ENCODE data around the gene DCAF11.

The DCAF11 gene

DNA sequence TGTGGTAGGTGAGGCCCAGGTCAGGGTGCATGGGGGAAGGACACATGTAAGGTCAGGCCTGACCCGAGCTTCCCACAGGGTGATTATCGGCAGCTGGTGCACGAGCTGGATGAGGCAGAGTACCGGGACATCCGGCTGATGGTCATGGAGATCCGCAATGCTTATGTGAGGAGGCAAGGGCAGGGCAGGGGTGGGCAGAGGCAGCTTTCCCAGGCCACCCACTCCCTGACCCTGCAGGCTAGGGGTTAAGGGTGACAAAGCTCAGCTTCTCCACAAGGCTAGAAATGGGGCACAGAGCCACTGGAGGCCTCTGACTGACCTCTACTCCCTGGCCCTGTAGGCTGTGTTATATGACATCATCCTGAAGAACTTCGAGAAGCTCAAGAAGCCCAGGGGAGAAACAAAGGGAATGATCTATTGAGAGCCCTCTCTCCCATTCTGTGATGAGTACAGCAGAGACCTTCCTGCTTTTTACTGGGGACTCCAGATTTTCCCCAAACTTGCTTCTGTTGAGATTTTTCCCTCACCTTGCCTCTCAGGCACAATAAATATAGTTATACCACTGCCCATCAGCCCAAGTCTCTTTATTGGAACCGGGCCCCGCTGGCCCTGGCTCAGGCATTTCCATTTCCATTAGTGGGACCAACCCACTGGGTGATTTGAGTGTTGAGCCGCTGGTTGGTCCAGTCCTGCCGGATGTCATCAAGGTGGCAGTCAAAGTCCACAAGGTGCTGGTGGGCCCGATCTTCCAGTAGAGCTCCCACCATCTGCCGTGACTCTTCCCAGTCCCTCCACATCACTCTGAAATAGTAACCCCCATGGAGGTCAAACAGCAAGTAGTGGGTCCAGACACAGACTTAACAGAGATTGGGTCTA, 24.1 kb downstream of the DCAF11 start:
- FAIRE-seq: no peak
- DNase-seq (ENCODE audit: low spot score): no peak

DNA sequence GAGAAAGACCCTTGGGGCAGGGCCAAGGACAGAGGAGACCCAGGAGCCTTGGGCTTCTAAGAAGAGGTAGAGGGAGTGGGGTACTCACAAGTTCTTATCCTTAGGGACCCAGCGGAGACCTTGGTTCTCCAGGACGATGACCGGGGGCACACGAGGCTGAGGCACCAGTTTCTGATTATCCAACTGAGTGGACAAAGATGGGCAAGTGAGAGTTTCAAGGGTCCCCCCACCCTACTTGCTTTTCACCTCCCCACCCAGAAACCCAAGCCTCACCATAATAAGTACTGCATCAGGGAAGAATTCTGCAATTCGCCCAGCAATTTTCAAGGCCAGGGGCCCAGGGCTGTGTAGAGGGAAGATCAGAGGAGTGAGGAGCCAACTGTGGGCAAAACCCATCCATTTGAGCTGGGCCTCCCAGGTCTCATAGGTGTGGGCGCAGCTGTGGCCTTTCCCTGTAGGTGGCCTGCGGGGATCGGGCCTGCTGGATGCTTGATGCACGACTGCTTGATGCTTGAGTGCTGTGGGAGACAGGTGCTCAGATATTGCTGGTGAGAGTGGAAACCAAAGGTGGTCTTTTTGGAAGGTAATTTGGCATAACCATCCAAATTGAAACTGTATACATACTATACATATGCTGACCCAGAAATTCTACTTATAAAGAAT, 24.8 kb downstream of the DCAF11 start:
- peak; percentile 29 for DNase-seq (ENCODE audit: low spot score)

DNA sequence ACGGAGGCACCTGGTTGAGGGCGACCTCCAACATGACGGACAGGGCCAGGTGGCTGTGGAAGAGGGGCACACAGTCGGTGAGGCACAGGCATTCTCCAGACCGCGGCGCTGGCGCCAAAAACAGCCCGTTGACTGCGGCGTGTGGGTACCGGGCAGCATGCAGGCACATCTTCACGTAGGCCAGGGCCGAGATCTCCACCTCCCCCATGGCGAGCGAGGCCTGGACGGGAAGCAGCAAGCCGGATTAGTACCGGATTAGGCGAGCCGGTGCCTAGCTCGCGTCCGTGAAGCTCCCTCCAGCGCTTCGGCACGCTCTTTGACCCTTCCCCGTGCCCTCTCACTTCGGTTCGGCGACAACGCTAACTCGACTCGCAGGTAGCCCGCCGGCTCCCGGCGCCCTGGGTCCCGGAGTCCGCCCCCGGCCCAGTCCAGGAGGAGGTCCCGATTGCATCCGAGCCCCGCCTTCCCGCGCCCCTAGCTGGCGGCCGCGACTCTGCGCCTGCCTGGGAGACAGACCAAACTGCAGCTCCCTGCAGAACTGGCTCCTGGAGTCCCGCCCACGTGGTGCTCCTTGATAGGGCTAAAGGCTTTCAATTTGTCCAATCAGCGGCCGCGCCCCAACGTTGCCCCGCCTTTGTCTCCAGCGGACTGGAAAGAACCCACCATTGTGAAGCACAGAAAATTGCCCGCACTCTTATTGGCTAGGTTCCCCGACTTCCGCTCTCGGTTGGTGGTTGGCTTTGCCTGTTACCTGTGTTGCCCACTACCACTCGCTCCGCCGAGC, 26.7 kb downstream of the DCAF11 start, which contains the start of gene EMC9:
Gene EMC9 (minus strand): TSS at position 495 of the 784 bp plus-strand sequence. CDS start 287 bp downstream, at position 208.
- peak; percentile 97 for DNase-seq (ENCODE audit: low spot score)
- FAIRE-seq: no peak

More for the DNA sequence above, 24.8 kb downstream of the DCAF11 start:
- FAIRE-seq: no peak

DNA sequence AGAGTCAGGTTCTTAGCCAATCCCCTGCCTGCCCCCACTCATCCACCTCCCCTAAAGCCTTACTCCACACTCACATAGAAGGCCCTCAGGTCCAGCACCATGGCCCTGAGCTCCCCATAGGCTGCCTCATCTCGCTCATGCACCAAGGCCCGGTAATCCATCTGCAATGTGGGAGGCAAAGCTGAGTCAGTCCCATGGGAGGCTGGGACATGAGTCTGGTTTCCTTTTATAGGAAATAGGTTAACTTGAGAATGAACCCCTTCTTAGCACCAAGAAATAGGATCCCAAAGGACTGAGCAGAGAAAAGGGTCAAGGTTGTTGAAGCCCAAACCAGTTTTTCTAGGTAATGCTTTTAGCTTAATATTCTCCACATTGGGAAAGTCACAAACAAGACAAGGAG, 28.9 kb downstream of the DCAF11 start:
- FAIRE-seq (no peak), DNase-seq (ENCODE audit: low spot score) (no peak)

DNA sequence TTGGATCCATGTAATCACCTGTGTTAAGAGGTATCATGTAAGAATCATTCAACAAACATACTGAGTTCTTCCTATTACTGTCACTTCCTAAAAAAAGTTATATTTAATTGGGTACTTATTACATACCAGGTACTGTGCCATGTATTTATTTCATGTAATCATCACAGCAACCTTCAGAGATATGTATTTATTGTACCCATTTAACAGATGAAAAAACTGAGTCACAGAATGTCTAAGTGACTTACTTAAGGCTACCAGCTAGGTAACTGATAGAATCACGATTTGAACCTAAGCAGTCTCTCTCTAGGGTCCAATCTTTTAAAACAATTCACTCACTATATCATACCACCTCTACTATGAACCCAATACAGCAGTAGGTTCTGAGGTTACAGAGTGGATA, 29.9 kb downstream of the DCAF11 start:
- DNase-seq (ENCODE audit: low spot score) (no peak), FAIRE-seq (no peak)

DNA sequence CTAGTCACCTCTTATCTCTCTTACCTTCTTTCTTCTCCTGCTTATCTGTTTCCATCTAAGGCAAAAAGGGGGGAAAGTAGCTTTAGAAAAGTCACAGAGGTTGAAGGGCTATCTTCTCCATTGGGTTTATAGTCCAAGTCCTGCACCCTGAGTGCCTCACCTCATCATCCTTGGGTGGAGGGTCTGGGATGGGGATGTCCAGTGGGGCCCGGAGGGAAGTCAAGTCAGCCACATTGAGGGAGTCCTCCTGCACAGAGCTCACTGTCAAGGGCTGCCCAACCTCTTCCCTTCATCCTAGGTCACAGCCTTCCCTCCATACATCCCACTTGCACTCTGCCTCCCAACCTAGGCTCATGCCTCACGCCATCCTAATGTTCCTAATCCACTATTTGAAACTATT, 30.6 kb downstream of the DCAF11 start:
- no peak for DNase-seq (ENCODE audit: low spot score)
- FAIRE-seq: no peak

DNA sequence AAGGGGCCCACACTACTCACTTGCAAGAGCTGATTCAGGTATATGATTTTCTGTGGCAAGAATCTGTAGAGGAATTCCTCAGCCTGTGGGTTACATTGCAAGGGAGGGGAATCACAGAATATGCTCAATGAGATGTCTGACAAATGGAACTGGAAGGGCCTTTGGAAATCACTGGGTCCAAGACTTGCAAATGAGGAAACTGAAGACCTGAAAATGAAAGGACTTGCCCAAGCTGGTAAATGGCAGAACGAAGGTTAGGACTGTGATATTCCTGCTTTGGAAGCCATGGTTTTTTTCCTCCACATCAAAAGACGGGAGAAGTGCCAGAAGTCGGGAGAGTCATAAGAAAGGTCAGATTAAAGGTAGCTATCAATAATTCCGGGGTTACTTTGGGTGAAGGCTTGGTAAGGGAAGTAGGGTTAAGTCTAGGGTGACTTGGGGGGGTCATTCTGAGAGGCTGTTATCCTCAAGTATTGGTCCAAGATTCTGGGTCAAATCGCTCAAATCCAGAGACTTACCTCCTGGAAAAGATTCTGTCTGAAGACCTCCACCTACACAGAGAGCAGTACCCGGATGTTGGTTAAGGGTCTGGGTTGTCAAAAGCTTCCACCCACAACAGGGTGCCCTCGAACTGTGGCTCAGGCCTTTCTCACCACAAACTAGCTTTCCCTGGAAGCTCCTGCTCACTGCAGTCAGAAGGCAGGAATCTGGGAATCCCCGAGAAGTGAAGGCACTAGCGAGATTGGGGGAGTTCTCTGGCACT, 31.3 kb downstream of the DCAF11 start:
- DNase-seq (ENCODE audit: low spot score) (peak; percentile 21), FAIRE-seq (no peak)

DNA sequence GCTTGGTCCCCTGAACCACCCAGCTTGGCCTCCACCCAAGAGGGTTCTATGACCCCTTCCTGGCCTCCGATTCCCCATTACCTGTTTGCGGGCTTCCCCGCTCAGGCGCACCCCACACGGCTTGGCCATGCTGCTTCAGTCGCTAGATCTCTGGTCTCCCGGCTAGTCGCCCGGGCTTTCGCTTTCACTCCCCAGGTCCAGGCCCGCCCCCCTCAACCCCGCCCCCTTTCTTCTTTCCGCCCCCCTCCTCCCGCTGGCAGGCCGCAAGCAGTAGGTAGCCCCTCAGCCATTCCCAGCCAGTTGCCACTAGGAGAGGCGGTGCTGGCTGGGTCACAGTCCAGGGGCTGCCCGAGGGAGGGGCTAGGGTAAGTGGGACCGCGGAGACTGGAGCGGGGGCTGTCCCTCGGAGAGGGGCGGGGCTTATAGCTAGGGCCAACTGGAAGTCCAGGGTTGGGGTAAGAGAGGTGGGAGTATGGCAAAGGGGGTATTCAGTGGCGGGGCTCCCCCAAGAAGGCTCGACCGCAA, 31.9 kb downstream of the DCAF11 start, which contains the start of gene PSME2:
Gene PSME2 (minus strand): TSS at position 158 of the 525 bp plus-strand sequence. CDS start 29 bp downstream, at position 129.
- FAIRE-seq (no peak), DNase-seq (ENCODE audit: low spot score) (peak; percentile 98)

DNA sequence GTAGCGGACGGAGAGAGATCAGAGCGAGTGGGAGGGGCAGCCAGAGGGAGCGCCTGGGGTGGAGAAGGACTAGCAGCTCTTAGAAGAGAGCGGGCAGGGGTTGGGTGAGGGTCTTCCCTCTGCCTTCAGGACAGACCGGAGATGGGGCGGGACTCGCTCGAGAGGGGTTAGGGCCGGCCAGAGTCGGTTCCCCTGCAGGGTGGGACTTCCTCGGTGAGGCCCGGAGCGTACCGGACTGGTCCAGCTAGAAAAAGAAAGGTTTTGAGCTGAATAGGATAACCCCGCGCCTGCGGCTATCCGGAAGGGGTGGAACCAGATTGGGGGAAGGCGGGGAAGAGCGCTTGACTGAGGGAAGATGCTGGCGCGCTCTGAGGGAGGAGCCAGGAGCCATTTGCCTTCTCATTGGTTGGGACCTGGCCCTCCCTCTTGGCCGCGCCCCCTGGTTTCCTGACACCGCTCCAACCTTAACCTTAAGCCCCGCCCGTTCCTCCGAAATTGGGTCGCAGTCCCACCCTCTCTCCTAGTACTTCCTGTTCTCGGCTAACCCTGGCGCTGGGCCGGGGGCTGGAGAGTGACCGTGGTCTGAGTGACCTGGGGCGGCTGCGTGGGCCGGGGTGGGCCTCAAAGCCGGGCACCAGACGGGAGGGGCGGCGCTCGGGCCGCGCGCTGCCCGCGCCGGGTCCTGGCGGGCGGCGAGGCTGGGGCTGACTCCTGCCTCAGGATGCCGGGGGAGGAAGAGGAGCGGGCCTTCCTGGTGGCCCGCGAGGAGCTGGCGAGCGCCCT, 32.6 kb downstream of the DCAF11 start, which contains the start of gene RNF31:
Gene RNF31 (plus strand): TSS at position 521 of the 783 bp plus-strand sequence. CDS start 201 bp downstream, at position 722.
- DNase-seq (ENCODE audit: low spot score) (peak; percentile 97), FAIRE-seq (no peak)

DNA sequence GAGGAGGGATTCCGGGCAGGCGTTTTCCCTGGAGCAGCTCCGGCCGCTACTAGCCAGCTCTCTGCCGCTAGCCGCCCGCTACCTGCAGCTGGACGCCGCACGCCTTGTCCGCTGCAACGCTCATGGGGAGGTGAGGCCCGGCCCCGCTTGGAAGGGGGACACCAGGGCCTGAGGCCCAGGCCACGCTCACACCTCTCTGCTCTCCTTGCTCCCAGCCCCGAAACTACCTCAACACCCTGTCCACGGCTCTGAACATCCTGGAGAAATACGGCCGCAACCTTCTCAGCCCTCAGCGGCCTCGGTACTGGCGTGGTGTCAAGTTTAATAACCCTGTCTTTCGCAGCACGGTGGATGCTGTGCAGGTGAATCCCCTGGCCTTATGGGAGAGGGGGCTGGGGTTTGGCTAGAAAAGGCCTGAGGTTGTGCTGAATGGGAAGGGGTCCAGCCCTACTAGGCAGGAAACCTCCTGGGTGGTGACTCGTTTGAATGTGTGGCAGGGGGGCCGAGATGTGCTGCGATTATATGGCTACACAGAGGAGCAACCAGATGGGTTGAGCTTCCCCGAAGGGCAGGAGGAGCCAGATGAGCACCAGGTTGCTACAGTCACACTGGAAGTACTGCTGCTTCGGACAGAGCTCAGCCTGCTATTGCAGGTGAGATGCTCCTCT, 33.3 kb downstream of the DCAF11 start:
- DNase-seq (ENCODE audit: low spot score): no peak
- FAIRE-seq: no peak

DNA sequence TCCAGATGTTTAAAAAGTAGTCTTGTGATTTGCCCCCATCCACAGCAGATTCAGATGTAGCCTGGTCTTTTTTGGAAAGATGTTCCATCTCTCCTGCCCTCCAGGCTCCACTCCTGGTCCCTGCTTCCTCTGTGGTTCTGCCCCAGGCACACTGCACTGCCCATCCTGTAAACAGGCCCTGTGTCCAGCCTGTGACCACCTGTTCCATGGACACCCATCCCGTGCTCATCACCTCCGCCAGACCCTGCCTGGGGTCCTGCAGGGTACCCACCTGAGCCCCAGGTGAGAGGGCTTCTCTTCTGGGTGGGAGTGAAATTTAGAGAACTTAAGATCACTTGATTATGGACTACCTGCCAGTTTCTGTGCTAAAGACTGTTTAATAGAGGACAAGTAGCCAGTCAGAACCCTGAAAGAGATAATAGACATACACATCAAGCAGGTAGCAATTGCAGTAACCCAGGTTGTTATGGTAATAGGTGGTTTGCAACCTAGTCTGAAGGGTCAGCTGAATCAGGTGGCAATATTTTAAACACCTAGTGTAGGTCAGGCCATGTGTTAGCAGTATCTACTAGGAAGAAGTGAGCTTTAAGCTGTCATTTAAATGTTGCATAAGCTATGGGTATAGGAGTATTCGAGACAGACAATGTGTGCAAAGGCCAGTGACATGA, 34.9 kb downstream of the DCAF11 start:
- FAIRE-seq (no peak), DNase-seq (ENCODE audit: low spot score) (no peak)

DNA sequence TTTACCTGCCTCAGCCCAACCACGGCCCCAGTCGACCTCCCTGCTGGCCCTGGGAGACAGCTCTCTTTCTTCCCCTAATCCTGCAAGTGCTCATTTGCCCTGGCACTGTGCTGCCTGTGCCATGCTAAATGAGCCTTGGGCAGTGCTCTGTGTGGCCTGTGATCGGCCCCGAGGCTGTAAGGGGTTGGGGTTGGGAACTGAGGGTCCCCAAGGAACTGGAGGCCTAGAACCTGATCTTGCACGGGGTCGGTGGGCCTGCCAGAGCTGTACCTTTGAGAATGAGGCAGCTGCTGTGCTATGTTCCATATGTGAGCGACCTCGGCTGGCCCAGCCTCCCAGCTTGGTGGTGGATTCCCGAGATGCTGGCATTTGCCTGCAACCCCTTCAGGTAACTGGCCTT, 35.5 kb downstream of the DCAF11 start:
- FAIRE-seq (no peak), DNase-seq (ENCODE audit: low spot score) (no peak)

DNA sequence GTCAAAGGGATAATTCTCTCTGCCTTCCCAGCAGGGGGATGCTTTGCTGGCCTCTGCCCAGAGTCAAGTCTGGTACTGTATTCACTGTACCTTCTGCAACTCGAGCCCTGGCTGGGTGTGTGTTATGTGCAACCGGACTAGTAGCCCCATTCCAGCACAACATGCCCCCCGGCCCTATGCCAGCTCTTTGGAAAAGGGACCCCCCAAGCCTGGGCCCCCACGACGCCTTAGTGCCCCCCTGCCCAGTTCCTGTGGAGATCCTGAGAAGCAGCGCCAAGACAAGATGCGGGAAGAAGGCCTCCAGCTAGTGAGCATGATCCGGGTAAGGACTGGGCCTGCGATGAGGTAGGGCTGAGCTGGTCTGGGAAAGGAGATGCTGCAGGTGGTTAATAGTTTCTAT, 36.0 kb downstream of the DCAF11 start:
- FAIRE-seq (no peak), DNase-seq (ENCODE audit: low spot score) (no peak)

DNA sequence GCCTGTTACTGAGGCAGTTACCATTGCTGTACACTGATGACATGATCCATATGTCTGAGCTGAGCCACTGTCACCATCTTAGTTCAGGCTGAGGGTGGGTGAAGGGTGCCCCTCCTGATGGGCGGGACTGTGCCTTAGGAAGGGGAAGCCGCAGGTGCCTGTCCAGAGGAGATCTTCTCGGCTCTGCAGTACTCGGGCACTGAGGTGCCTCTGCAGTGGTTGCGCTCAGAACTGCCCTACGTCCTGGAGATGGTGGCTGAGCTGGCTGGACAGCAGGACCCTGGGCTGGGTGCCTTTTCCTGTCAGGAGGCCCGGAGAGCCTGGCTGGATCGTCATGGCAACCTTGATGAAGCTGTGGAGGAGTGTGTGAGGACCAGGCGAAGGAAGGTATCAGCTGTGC, 36.4 kb downstream of the DCAF11 start:
- no peak for DNase-seq (ENCODE audit: low spot score)
- no peak for FAIRE-seq

DNA sequence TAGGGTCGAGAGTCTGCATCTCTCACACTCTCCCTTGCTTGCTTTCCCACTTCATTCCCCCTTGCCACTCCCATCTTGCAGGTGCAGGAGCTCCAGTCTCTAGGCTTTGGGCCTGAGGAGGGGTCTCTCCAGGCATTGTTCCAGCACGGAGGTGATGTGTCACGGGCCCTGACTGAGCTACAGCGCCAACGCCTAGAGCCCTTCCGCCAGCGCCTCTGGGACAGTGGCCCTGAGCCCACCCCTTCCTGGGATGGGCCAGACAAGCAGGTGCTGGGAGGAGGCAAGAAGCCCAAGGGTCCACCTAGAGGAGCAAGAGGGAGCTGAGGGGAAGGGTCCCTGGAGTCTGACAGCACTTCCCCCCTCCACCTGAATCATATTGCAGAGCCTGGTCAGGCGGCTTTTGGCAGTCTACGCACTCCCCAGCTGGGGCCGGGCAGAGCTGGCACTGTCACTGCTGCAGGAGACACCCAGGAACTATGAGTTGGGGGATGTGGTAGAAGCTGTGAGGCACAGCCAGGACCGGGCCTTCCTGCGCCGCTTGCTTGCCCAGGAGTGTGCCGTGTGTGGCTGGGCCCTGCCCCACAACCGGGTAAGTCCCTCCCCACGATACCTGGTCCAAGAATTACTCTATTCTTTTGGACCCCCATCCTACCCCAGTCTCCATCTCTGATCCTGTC, 37.0 kb downstream of the DCAF11 start:
- no peak for FAIRE-seq

DNA sequence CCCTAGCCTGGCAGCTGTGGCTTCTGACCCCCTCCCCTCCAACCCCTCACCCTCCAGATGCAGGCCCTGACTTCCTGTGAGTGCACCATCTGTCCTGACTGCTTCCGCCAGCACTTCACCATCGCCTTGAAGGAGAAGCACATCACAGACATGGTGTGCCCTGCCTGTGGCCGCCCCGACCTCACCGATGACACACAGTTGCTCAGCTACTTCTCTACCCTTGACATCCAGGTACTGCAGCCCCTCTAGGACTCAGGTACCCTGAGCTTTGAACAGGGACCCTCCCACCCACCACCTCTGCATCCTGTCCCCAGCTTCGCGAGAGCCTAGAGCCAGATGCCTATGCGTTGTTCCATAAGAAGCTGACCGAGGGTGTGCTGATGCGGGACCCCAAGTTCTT, 40.5 kb downstream of the DCAF11 start:
- DNase-seq (ENCODE audit: low spot score): no peak
- FAIRE-seq: no peak

More for the DNA sequence above, 37.0 kb downstream of the DCAF11 start:
- no peak for DNase-seq (ENCODE audit: low spot score)

DNA sequence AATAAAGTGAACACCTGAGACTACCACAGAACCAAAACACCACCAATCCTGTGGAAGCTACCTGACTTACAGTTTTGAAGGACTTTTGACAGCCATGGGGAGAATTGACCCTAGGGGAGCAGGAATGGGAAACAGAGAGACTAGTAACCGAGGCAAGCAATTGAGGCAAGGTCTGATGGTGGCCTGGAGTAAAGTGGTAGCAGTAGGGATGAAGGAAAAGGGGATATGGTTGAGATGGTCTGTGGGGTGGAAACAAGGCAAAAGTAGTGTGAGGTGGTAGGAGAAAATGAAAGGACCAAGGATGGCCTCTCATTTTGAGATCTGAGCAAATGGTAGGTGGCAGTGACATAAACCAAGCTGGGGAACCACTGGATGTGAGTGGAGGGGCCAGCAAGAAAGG, 42.3 kb downstream of the DCAF11 start:
- DNase-seq (ENCODE audit: low spot score) (no peak), FAIRE-seq (no peak)

DNA sequence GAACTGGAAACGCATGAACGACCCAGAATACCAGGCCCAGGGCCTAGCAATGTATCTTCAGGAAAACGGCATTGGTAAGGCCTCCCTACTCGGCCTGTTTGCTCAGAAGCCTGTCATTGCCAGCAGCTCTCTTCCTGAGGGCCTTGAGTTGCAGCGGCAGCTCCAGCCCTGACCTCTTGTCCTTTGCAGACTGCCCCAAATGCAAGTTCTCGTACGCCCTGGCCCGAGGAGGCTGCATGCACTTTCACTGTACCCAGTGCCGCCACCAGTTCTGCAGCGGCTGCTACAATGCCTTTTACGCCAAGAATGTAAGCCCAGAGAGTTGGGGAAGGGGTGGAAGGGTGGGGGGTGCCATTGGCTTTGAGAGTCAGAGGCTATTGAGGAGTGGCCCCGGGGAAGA, 42.8 kb downstream of the DCAF11 start:
- FAIRE-seq (no peak), DNase-seq (ENCODE audit: low spot score) (no peak)

All from urothelium cell line (cell line).